ENCODE measurements around the gene RLN2. TPM values are rescaled to one million over a fixed set of nuclear protein-coding genes. Genes with fewer than 3 reads are reported as not detected.

Gene RLN2
- total RNA-seq, 6 experiments from 2014 or later = not detected

GRCh38 chr9:5278486-5278885, 26.0 kb downstream of the RLN2 start:
- TF ChIP-seq CTCF (IDR thresholded peaks at IDR 0.05) = no peak
- Mint-ChIP-seq H3K27ac (no peak overlapping the region), H3K27me3 (ENCODE audit: insufficient read depth) (peaks cover 5% of the 10 kb centered on the region), H3K4me3 (no peak overlapping the region), H3K9me3 (no peaks in the 10 kb centered on the region), H3K4me1 (ENCODE audit: low read depth) (no peaks in the 10 kb centered on the region), H3K36me3 (ENCODE audit: low read depth) (no peaks in the 10 kb centered on the region)
- no peak for DNase-seq

- Mint-ChIP-seq H3K27me3 (ENCODE audit: insufficient read depth) (peaks cover 2% of the 10 kb centered on the region; the same call in 1 of the 2 replicates), H3K4me3 (no peak overlapping the region)
These were observed 29.7 kb downstream of the RLN2 start for GRCh38 chr9:5274770-5275169.

DNA sequence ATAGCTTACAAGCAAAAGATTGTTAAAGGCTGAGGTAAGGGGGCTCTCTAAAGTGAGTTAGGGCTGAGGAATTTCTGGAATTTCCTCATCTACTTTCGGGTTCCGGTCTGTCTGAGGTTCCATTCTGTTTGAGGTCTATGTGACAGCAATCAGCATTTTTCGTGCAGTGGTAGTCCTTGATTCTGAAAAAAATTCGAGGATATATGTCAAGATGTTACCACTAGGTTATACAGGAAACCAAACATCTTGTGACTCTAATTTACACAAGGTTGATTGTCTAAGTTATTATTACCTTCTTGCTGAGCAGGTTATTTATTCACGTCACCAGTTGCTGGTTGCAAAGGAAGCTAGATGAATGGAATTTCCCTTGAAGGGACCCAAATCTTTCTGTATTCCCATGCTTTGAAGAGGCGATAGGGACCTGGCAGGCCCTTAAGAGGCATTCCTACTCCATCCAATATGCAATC, 35.2 kb downstream of the RLN2 start:
- peak; percentile 20 for DNase-seq
- peaks cover 32% of the 10 kb centered on the region for H3K4me1 Mint-ChIP-seq (ENCODE audit: low read depth)
- H3K27me3 Mint-ChIP-seq (ENCODE audit: insufficient read depth) = no peaks in the 10 kb centered on the region; the same call in 1 of the 2 replicates
- no peak for TF ChIP-seq CTCF (IDR thresholded peaks at IDR 0.05)
- no peaks in the 10 kb centered on the region for H3K36me3 Mint-ChIP-seq (ENCODE audit: low read depth)
- H3K9me3 Mint-ChIP-seq = no peaks in the 10 kb centered on the region
- peak overlapping the region; percentile 36 for H3K27ac Mint-ChIP-seq
- peak overlapping the region; percentile 46 for H3K4me3 Mint-ChIP-seq

More at GRCh38 chr9:5274770-5275169, 29.7 kb downstream of the RLN2 start:
- TF ChIP-seq CTCF (IDR thresholded peaks at IDR 0.05) = no peak
- no peak for DNase-seq
- H3K36me3 Mint-ChIP-seq (ENCODE audit: low read depth) = no peaks in the 10 kb centered on the region
- H3K4me1 Mint-ChIP-seq (ENCODE audit: low read depth) = peaks cover 5% of the 10 kb centered on the region
- no peaks in the 10 kb centered on the region for H3K9me3 Mint-ChIP-seq
- no peak overlapping the region for H3K27ac Mint-ChIP-seq

- Mint-ChIP-seq H3K27me3 (ENCODE audit: insufficient read depth) (no peaks in the 10 kb centered on the region; the same call in 1 of the 2 replicates), H3K4me3 (no peak overlapping the region), H3K36me3 (ENCODE audit: low read depth) (no peaks in the 10 kb centered on the region), H3K27ac (no peak overlapping the region), H3K4me1 (ENCODE audit: low read depth) (peaks cover 32% of the 10 kb centered on the region), H3K9me3 (no peaks in the 10 kb centered on the region)
- no peak for TF ChIP-seq CTCF (IDR thresholded peaks at IDR 0.05)
- no peak for DNase-seq
These were observed 38.6 kb downstream of the RLN2 start for GRCh38 chr9:5265939-5266338.

DNA sequence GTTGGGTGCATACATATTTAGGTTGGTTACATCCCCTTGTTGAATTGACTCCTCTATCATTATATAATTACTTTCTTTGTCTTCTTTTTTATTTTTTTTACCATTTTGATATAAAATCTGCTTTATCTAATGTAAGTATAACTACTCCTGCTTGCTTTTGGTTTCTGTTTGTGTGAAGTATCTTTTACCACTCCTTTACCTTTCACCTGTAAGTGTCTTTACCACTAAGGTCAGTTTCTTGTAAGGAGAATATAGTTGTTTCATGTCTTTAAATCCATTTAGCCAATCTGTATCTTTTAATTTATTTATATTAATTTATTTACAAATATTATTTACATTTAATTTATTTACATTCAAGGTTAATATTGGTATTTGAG, 40.3 kb downstream of the RLN2 start:
- Mint-ChIP-seq H3K27me3 (ENCODE audit: insufficient read depth) (no peaks in the 10 kb centered on the region; the same call in 1 of the 2 replicates), H3K27ac (no peak overlapping the region), H3K36me3 (ENCODE audit: low read depth) (no peaks in the 10 kb centered on the region), H3K4me1 (ENCODE audit: low read depth) (peaks cover 22% of the 10 kb centered on the region), H3K9me3 (0 out of 2 replicates have a peak, but pooled peaks cover 6% of the 10 kb centered on the region), H3K4me3 (no peak overlapping the region)
- DNase-seq = no peak
- TF ChIP-seq CTCF (IDR thresholded peaks at IDR 0.05) = no peak

Data from HFFc6 (cell line).